Panc1 (cell line): Measurements from ENCODE around the gene LMO1. TPM values are rescaled to one million over a fixed set of nuclear protein-coding genes. Genes with fewer than 3 reads are reported as not detected.

Experiments
- ATAC-seq: fragments of 200-7000 bp; cut with Tn5 transposase; 2 replicates; pipeline ENCODE4 v1.9.1; 2020; ENCODE audit warnings: mild to moderate bottlenecking, moderate library complexity
- BruUV-seq: library from RNA; stranded (reverse); fragments of 400-500 nt; replicated peaks from 2 replicates; lab custom pipeline; 2021; lab: Mats Ljungman, UMichigan
- CTCF ChIA-PET: fragments of 300-600 bp; sonication (Branson Sonifier 250); formaldehyde crosslinking; loops from one replicate; lab custom pipeline; 2022; ENCODE audit warnings: antibody characterized with exemption; lab: Charles Lee
- POLR2A ChIA-PET: fragments of 300-600 bp; sonication (Branson Sonifier 250); formaldehyde crosslinking; loops from one replicate; lab custom pipeline; 2022; ENCODE audit warnings: antibody characterized with exemption; lab: Charles Lee
- DNase-seq: peaks from one replicate; pipeline ENCODE4 v3.0.0-alpha.2; 2010; ENCODE audit warnings: low read depth, low spot score
- H3K27ac ChIP-seq: 2 replicates; pipeline ENCODE4 v1.5.1; 2011; ENCODE audit warnings: mild to moderate bottlenecking, low read length, inconsistent platforms
- H3K27me3 ChIP-seq: fragments of 200-500 bp; sonication (Bioruptor generic); 2 replicates; pipeline ENCODE4 v1.6.0; 2014; ENCODE audit warnings: low read length, inconsistent platforms; ENCODE audit not compliant: control insufficient read depth, insufficient read depth
- H3K36me3 ChIP-seq: fragments of 200-500 bp; sonication (Bioruptor generic); 2 replicates; pipeline ENCODE4 v1.5.1; 2014; ENCODE audit warnings: inconsistent platforms, mild to moderate bottlenecking, low read length, moderate library complexity; ENCODE audit not compliant: control insufficient read depth, insufficient read depth
- H3K4me1 ChIP-seq: 2 replicates; pipeline ENCODE4 v1.5.1; 2011; ENCODE audit warnings: inconsistent platforms, mild to moderate bottlenecking, low read length, moderate library complexity; ENCODE audit not compliant: control insufficient read depth, insufficient read depth
- H3K4me3 ChIP-seq, 2 experiments: 2 replicates each; pipeline ENCODE4 v1.5.1; 2011 to 2012; ENCODE audit warnings: low read depth in 2 of 2, low read length in 2 of 2, mild to moderate bottlenecking in 2 of 2, inconsistent platforms in 1 of 2, moderate library complexity in 1 of 2
- H3K9me3 ChIP-seq: fragments of 200-500 bp; sonication (Bioruptor generic); 2 replicates; pipeline ENCODE4 v1.5.1; 2014; ENCODE audit warnings: low read depth, mild to moderate bottlenecking, inconsistent platforms, low read length, moderate library complexity; ENCODE audit not compliant: control insufficient read depth, insufficient read depth
- POLR2AphosphoS5 ChIP-seq: IDR thresholded peaks from 2 replicates; pipeline ENCODE4 v1.6.1; 2012; ENCODE audit warnings: mild to moderate bottlenecking, low read depth, low read length, moderate library complexity
- SIN3A ChIP-seq: IDR thresholded peaks from 2 replicates; pipeline ENCODE4 v1.6.1; 2012; ENCODE audit warnings: low read depth, mild to moderate bottlenecking, low read length, moderate library complexity, borderline replicate concordance; ENCODE audit not compliant: insufficient read depth
- TCF7L2 ChIP-seq: IDR thresholded peaks from 2 replicates; pipeline ENCODE4 v1.6.1; 2011; ENCODE audit warnings: mild to moderate bottlenecking, low read depth, low read length, inconsistent platforms
- in situ Hi-C: cut with HindIII; loops from 2 replicates; pipeline ENCODE4 v1.10.0; 2016; ENCODE audit warnings: low sequenced_read_pairs, low pct_unique_long_range_greater_than_20kb
- intact Hi-C: fragments of 100-400 bp; cut with micrococcal nuclease; formaldehyde crosslinking; loops from one replicate; pipeline ENCODE4 v1.10.0; 2022; ENCODE audit not compliant: unreplicated experiment
- total RNA-seq: library from RNA; stranded (reverse); gene quantifications from one replicate; pipeline ENCODE4 v1.2.1, GENCODE V29; 2021; ENCODE audit not compliant: unreplicated experiment
- TF ChIP-seq, protein P1 (sequence below): fragments of 450-650 bp; IDR thresholded peaks from 2 replicates; pipeline ENCODE4 v1.5.1; 2017; ENCODE audit warnings: mild to moderate bottlenecking
- TF ChIP-seq, protein P2 (sequence below), 2 experiments: IDR thresholded peaks; 2 replicates each; pipeline ENCODE4 v1.6.1; 2011 to 2012; ENCODE audit warnings: low read depth in 2 of 2, control low read depth in 1 of 2, low read length in 1 of 2, mild to moderate bottlenecking in 1 of 2, moderate library complexity in 1 of 2; ENCODE audit not compliant: insufficient read depth in 1 of 2

The LMO1 gene
- total RNA-seq, 1 experiment from 2014 or later, result not detected

DNA sequence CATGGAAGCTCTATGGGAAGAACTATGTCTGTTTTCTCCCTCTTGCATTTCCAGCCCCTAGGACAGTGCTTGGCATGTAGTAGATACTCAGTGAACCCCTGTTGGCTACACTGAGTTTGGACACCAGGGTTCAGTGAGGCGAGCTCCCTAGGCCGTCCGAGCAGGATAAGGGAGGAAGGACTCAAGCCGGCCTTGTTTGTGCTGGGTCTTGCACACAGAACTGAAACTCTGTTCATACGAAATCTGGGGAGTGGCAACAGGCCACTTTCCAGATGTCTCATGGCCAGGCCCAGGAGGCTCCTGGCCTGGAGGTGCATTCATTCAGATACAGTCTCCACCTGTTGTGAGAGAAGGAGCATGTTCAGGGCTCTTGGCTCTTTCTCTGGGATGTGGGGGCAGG, 23.6 kb upstream of the LMO1 start:
- Histone ChIP-seq H3K9me3 (no peaks in the 10 kb centered on the region), H3K4me3 (no peak overlapping the region), H3K27me3 (no peaks in the 10 kb centered on the region), H3K27ac (no peak overlapping the region), H3K4me1 (no peaks in the 10 kb centered on the region), H3K36me3 (no peaks in the 10 kb centered on the region)
- TF ChIP-seq, protein P1, sequence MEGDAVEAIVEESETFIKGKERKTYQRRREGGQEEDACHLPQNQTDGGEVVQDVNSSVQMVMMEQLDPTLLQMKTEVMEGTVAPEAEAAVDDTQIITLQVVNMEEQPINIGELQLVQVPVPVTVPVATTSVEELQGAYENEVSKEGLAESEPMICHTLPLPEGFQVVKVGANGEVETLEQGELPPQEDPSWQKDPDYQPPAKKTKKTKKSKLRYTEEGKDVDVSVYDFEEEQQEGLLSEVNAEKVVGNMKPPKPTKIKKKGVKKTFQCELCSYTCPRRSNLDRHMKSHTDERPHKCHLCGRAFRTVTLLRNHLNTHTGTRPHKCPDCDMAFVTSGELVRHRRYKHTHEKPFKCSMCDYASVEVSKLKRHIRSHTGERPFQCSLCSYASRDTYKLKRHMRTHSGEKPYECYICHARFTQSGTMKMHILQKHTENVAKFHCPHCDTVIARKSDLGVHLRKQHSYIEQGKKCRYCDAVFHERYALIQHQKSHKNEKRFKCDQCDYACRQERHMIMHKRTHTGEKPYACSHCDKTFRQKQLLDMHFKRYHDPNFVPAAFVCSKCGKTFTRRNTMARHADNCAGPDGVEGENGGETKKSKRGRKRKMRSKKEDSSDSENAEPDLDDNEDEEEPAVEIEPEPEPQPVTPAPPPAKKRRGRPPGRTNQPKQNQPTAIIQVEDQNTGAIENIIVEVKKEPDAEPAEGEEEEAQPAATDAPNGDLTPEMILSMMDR, result no peak
- TF ChIP-seq, protein P2, sequence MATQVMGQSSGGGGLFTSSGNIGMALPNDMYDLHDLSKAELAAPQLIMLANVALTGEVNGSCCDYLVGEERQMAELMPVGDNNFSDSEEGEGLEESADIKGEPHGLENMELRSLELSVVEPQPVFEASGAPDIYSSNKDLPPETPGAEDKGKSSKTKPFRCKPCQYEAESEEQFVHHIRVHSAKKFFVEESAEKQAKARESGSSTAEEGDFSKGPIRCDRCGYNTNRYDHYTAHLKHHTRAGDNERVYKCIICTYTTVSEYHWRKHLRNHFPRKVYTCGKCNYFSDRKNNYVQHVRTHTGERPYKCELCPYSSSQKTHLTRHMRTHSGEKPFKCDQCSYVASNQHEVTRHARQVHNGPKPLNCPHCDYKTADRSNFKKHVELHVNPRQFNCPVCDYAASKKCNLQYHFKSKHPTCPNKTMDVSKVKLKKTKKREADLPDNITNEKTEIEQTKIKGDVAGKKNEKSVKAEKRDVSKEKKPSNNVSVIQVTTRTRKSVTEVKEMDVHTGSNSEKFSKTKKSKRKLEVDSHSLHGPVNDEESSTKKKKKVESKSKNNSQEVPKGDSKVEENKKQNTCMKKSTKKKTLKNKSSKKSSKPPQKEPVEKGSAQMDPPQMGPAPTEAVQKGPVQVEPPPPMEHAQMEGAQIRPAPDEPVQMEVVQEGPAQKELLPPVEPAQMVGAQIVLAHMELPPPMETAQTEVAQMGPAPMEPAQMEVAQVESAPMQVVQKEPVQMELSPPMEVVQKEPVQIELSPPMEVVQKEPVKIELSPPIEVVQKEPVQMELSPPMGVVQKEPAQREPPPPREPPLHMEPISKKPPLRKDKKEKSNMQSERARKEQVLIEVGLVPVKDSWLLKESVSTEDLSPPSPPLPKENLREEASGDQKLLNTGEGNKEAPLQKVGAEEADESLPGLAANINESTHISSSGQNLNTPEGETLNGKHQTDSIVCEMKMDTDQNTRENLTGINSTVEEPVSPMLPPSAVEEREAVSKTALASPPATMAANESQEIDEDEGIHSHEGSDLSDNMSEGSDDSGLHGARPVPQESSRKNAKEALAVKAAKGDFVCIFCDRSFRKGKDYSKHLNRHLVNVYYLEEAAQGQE (IDR thresholded peaks at IDR 0.05; ENCODE audit: insufficient read depth in 1 of 2, low read depth in 2 of 2, low read length in 1 of 2), result no peak
- no peak for TF ChIP-seq TCF7L2
- no peak for TF ChIP-seq SIN3A
- TF ChIP-seq POLR2AphosphoS5, result no peak
- DNase-seq (no peak), ATAC-seq (no peak)
- POLR2A ChIA-PET, result no interaction called here
- BruUV-seq, result no TSS peak
- in situ Hi-C loops, result no loop called here
- intact Hi-C loops, result no loop called here
- CTCF ChIA-PET, result interaction anchor here (1.0 kb wide), 1 partner anchor 24 kb away, joined by 14 read pairs; the partner anchor contains the start of gene LMO1

DNA sequence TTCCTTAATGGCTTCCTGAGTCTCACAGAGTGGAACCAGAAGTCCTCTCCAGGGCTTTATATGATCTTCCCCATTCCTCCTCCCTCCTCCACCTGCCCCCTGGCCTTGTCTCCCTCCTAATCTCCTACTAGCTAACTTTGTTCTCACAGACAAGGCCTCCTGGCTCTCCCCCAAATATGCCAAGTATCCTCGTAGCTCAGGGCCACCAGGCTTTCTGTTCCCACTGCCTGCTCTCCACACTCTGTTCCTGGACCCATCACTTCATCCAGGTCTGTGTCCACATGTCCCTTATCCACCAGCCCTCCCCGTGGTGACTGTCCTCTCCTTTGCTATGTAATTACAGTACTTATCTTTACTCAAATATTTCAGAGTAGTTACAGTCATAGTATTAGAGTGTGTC, 23.2 kb upstream of the LMO1 start:
- ChIA-PET POLR2A (no interaction called here), CTCF (no interaction called here)
- Histone ChIP-seq H3K27me3 (no peaks in the 10 kb centered on the region), H3K9me3 (no peaks in the 10 kb centered on the region), H3K27ac (no peak overlapping the region), H3K4me3 (no peak overlapping the region), H3K36me3 (no peaks in the 10 kb centered on the region), H3K4me1 (no peaks in the 10 kb centered on the region)
- BruUV-seq, result no TSS peak
- in situ Hi-C loops, result no loop called here
- DNase-seq (no peak), ATAC-seq (no peak)
- TF ChIP-seq POLR2AphosphoS5 (no peak), TCF7L2 (no peak), SIN3A (no peak)
- TF ChIP-seq, protein P1, result no peak
- TF ChIP-seq, protein P2 (IDR thresholded peaks at IDR 0.05; ENCODE audit: insufficient read depth in 1 of 2, low read depth in 2 of 2, low read length in 1 of 2), result no peak
- intact Hi-C loops, result no loop called here
